ENCODE measurements around the gene ZNF326.

GRCh38 chr1:89986020-89986419 lies 8.9 kb upstream of the ZNF326 start:
- TF ChIP-seq, protein P1, sequence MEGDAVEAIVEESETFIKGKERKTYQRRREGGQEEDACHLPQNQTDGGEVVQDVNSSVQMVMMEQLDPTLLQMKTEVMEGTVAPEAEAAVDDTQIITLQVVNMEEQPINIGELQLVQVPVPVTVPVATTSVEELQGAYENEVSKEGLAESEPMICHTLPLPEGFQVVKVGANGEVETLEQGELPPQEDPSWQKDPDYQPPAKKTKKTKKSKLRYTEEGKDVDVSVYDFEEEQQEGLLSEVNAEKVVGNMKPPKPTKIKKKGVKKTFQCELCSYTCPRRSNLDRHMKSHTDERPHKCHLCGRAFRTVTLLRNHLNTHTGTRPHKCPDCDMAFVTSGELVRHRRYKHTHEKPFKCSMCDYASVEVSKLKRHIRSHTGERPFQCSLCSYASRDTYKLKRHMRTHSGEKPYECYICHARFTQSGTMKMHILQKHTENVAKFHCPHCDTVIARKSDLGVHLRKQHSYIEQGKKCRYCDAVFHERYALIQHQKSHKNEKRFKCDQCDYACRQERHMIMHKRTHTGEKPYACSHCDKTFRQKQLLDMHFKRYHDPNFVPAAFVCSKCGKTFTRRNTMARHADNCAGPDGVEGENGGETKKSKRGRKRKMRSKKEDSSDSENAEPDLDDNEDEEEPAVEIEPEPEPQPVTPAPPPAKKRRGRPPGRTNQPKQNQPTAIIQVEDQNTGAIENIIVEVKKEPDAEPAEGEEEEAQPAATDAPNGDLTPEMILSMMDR (conservative IDR thresholded peaks at IDR 0.05; ENCODE audit: low read depth, low read length), result no peak
- no peak for TF ChIP-seq CEBPB (IDR thresholded peaks at IDR 0.05; ENCODE audit: low read depth, low read length)
- no peak for TF ChIP-seq POLR2A (IDR thresholded peaks at IDR 0.05; ENCODE audit: low read depth, low read length)
- no peak for TF ChIP-seq RFX5 (IDR thresholded peaks at IDR 0.05; ENCODE audit: low read depth, low read length)
